MM.1S (cell line): ENCODE measurements around the gene GIPC2.

ENCODE experiments used
- DNase-seq: peaks from one replicate; pipeline ENCODE4 v3.0.0-alpha.2; 2015
- H2AFZ ChIP-seq: fragments of 300-600 bp; sonication (generic); 2 replicates; pipeline ENCODE4 v1.6.0; 2016; ENCODE audit warnings: antibody characterized with exemption, low read length
- H3F3A ChIP-seq: fragments of 300-600 bp; sonication (generic); 2 replicates; pipeline ENCODE4 v1.6.1; 2016; ENCODE audit warnings: mild to moderate bottlenecking, antibody characterized with exemption, low read length, moderate library complexity, mixed read lengths; ENCODE audit not compliant: insufficient read depth
- H3K27ac ChIP-seq: fragments of 300-600 bp; sonication (generic); 2 replicates; pipeline ENCODE4 v1.5.1; 2016; ENCODE audit warnings: mild to moderate bottlenecking, low read length
- H3K27me3 ChIP-seq: fragments of 300-600 bp; sonication (generic); replicated peaks from 2 replicates; pipeline ENCODE4 v1.6.0; 2016; ENCODE audit warnings: low read length; ENCODE audit not compliant: insufficient read depth
- H3K36me3 ChIP-seq: fragments of 300-600 bp; sonication (generic); replicated peaks from 2 replicates; pipeline ENCODE4 v1.6.1; 2016; ENCODE audit warnings: mild to moderate bottlenecking, low read length, mixed read lengths; ENCODE audit not compliant: insufficient read depth
- H3K4me1 ChIP-seq: fragments of 300-600 bp; sonication (generic); 2 replicates; pipeline ENCODE4 v1.6.1; 2016; ENCODE audit warnings: low read length, mixed read lengths
- H3K4me2 ChIP-seq: fragments of 300-600 bp; sonication (generic); 2 replicates; pipeline ENCODE4 v1.6.0; 2016; ENCODE audit warnings: low read depth, low read length
- H3K4me3 ChIP-seq: fragments of 300-600 bp; sonication (generic); 2 replicates; pipeline ENCODE4 v1.5.1; 2016; ENCODE audit warnings: low read length, mixed read lengths
- H3K79me2 ChIP-seq: fragments of 300-600 bp; sonication (generic); 2 replicates; pipeline ENCODE4 v1.6.1; 2016; ENCODE audit warnings: mixed run types, low read length, mixed read lengths
- H3K9ac ChIP-seq: fragments of 300-600 bp; sonication (generic); 2 replicates; pipeline ENCODE4 v1.6.1; 2016; ENCODE audit warnings: low read length, mixed read lengths
- H3K9me2 ChIP-seq: fragments of 300-600 bp; sonication (generic); replicated peaks from 2 replicates; pipeline ENCODE4 v1.6.1; 2016; ENCODE audit warnings: mild to moderate bottlenecking, low read length, mixed read lengths; ENCODE audit not compliant: insufficient read depth
- H3K9me3 ChIP-seq: fragments of 300-600 bp; sonication (generic); replicated peaks from 2 replicates; pipeline ENCODE4 v1.6.1; 2016; ENCODE audit warnings: mild to moderate bottlenecking, low read length, mixed read lengths; ENCODE audit not compliant: insufficient read depth
- H4K20me1 ChIP-seq: fragments of 300-600 bp; sonication (generic); 2 replicates; pipeline ENCODE4 v1.6.1; 2016; ENCODE audit warnings: mild to moderate bottlenecking, low read length, moderate library complexity, mixed read lengths; ENCODE audit not compliant: insufficient read depth
- EZH2 ChIP-seq: fragments of 300-600 bp; sonication (generic); optimal IDR thresholded peaks from 2 replicates; pipeline ENCODE3; 2017; ENCODE audit warnings: low read depth, mild to moderate bottlenecking, antibody characterized with exemption, low read length, mixed read lengths
- EZH2phosphoT487 ChIP-seq: fragments of 300-600 bp; sonication (generic); IDR thresholded peaks from 2 replicates; pipeline ENCODE4 v1.6.1; 2018; ENCODE audit warnings: antibody characterized with exemption, low read length
- TF ChIP-seq, protein P1 (sequence below): fragments of 300-600 bp; sonication (generic); IDR thresholded peaks from 2 replicates; pipeline ENCODE4 v1.5.1; 2016; ENCODE audit warnings: antibody characterized with exemption, low read length, mixed read lengths

GIPC2 gene

DNA sequence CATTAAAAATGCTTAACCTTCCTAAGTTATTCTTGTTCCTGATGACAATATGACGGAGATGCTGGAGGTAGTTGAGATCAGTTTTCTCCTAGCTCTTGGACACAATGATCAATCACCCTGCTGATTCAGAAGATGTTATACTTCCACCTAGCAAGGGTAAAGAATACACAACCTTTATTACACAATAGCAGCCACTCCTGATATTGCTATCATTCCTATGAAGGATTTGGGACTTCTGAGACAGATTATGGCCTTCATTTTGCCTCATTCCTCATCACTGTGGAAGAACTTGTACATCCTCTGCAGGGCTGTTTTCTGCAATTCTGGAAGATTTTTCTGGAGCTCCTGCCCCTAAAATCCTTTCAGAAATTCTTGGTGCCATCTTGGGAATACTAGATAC, 47.8 kb downstream of the GIPC2 start:
- no peaks in the 10 kb centered on the region for H3K9me3 ChIP-seq
- no peak overlapping the region for H3K27ac ChIP-seq
- no peaks in the 10 kb centered on the region for H3F3A ChIP-seq
- no peaks in the 10 kb centered on the region for H3K36me3 ChIP-seq
- no peak for DNase-seq
- no peaks in the 10 kb centered on the region for H3K27me3 ChIP-seq
- no peak overlapping the region for H2AFZ ChIP-seq
- H3K79me2 ChIP-seq: no peaks in the 10 kb centered on the region
- no peaks in the 10 kb centered on the region for H3K4me1 ChIP-seq
- TF ChIP-seq, protein P1, sequence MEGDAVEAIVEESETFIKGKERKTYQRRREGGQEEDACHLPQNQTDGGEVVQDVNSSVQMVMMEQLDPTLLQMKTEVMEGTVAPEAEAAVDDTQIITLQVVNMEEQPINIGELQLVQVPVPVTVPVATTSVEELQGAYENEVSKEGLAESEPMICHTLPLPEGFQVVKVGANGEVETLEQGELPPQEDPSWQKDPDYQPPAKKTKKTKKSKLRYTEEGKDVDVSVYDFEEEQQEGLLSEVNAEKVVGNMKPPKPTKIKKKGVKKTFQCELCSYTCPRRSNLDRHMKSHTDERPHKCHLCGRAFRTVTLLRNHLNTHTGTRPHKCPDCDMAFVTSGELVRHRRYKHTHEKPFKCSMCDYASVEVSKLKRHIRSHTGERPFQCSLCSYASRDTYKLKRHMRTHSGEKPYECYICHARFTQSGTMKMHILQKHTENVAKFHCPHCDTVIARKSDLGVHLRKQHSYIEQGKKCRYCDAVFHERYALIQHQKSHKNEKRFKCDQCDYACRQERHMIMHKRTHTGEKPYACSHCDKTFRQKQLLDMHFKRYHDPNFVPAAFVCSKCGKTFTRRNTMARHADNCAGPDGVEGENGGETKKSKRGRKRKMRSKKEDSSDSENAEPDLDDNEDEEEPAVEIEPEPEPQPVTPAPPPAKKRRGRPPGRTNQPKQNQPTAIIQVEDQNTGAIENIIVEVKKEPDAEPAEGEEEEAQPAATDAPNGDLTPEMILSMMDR: no peak
- TF ChIP-seq EZH2: no peak
- no peak for TF ChIP-seq EZH2phosphoT487
- no peak overlapping the region for H3K9ac ChIP-seq
- H4K20me1 ChIP-seq: no peaks in the 10 kb centered on the region
- no peak overlapping the region for H3K4me2 ChIP-seq
- H3K9me2 ChIP-seq: no peaks in the 10 kb centered on the region
- no peak overlapping the region for H3K4me3 ChIP-seq

DNA sequence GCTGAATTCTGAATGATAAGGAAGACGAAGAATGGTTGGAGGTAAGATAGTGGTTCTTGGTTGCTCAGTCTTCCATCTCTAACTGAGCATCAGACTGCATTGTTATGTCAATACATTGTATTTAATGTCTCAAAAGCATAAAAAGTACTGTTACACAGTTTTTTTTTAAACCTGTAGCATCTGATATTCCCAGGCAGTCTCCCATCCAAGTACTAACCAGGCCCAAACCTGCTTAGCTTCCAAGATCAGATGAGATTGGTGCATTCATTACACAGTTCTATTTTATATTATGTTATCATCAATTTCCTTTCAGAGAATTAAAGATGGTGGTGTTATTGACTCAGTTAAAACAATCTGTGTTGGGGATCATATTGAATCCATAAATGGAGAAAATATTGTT, 48.9 kb downstream of the GIPC2 start:
- Histone ChIP-seq H3K4me2 (no peak overlapping the region), H3K4me1 (no peaks in the 10 kb centered on the region), H3K9me2 (no peaks in the 10 kb centered on the region), H3K36me3 (no peaks in the 10 kb centered on the region), H3K9me3 (no peaks in the 10 kb centered on the region), H3K9ac (no peak overlapping the region), H4K20me1 (no peaks in the 10 kb centered on the region), H3K4me3 (no peak overlapping the region), H3K27me3 (no peaks in the 10 kb centered on the region), H3K79me2 (no peaks in the 10 kb centered on the region), H2AFZ (no peak overlapping the region), H3F3A (no peaks in the 10 kb centered on the region), H3K27ac (no peak overlapping the region)
- DNase-seq: no peak
- TF ChIP-seq EZH2phosphoT487 (no peak), EZH2 (no peak)
- TF ChIP-seq, protein P1: no peak

DNA sequence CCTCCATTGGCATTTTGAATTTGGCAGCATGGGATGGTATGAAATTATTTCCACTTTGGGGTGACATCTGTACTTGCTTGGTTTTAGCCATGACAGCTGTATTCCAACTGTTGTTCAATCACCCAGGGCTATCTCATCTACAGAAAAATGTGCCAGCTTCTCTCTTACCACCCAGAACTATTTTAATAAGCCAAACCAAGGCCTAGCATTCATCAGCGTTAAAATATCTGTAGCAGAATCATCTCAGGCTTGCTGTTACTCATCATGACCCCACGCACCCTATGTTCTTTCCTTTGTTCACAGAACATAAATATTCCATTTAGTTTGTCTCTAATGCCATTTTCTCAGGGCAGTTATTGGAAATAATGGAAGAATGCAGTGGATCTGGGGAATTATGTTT, 49.8 kb downstream of the GIPC2 start:
- H3K36me3 ChIP-seq: no peaks in the 10 kb centered on the region
- H3K9ac ChIP-seq: no peak overlapping the region

More for the DNA sequence above, 49.8 kb downstream of the GIPC2 start:
- Histone ChIP-seq H3K4me3 (no peak overlapping the region), H3K79me2 (no peaks in the 10 kb centered on the region), H3F3A (no peaks in the 10 kb centered on the region), H4K20me1 (no peaks in the 10 kb centered on the region), H3K27me3 (no peaks in the 10 kb centered on the region), H3K27ac (no peak overlapping the region), H2AFZ (no peak overlapping the region), H3K9me2 (no peaks in the 10 kb centered on the region), H3K9me3 (no peaks in the 10 kb centered on the region), H3K4me1 (no peaks in the 10 kb centered on the region), H3K4me2 (no peak overlapping the region)
- no peak for DNase-seq
- TF ChIP-seq EZH2phosphoT487: no peak
- TF ChIP-seq, protein P1: no peak
- no peak for TF ChIP-seq EZH2
